HG02973 (cell line): ENCODE results near the gene PUS10.
A peak's percentile ranks its signal among the peaks of the same experiment; 100 is the strongest.
"Not testable (repeated sequence)": the region's sequence is repeated elsewhere in the genome, so short reads cannot be mapped to it uniquely, and the experiment has no call there.

Experiments
- ATAC-seq: cut with Tn5 transposase; IDR thresholded peaks from one replicate; pipeline ENCODE4 v1.9.1; 2021; ENCODE audit warnings: moderate library complexity; ENCODE audit not compliant: unreplicated experiment

Gene PUS10

DNA sequence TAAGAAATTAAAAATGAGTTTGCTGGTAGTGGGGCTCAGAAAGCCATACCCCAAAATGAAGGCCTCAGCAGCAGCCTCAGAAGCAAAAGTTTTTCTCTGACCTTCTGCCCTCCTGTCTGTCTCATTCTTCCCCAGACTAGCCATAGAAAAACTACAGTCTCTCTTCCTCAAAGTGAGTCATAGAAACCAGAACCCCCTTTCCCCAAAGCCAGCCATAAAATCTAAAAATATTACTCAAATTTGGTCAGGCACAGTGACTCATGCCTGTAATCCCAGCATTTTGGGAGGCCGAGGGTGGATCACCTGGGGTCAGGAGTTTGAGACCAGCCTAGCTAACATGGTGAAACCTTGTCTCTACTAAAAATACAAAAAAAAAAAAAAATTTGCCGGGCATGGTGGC is 5.8 kb downstream of the PUS10 start:
- ATAC-seq, result not testable (repeated sequence)

DNA sequence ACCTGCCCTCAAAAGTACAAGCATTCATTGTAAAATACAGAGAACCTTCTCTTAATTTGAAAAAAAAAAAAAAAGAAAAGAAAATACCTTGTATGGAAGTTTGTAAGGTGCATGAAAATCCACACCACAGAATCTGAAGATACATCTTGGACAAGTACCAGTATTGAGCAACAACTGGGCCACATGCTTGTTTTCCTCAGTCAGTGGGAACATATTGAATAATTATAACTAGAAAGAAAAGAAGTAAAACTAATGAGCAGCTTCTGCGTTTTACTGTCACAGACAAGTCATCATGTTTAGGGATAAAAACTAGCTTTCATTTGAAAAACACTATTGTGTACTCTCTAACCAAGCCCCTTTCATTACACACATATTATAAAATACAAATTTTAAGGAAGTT is 6.4 kb downstream of the PUS10 start:
- ATAC-seq, result no peak

DNA sequence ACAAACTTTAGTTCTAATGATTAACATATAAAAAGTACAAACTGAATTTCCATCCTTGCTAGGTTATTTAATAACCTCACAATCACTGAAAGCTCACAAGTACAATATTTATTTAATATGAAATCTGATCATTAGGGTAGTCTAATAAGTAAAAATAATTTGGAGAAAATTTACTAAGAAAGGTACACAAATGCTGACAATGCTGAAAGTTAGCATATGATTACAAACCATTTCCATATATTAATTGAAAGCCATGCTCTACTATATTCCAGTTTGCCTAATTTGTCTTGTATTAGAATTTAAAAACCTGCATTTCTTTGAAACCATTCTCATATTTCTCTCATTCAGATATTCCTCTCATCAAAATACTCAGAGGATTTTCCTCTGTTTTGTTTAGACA is 8.7 kb downstream of the PUS10 start:
- no peak for ATAC-seq

DNA sequence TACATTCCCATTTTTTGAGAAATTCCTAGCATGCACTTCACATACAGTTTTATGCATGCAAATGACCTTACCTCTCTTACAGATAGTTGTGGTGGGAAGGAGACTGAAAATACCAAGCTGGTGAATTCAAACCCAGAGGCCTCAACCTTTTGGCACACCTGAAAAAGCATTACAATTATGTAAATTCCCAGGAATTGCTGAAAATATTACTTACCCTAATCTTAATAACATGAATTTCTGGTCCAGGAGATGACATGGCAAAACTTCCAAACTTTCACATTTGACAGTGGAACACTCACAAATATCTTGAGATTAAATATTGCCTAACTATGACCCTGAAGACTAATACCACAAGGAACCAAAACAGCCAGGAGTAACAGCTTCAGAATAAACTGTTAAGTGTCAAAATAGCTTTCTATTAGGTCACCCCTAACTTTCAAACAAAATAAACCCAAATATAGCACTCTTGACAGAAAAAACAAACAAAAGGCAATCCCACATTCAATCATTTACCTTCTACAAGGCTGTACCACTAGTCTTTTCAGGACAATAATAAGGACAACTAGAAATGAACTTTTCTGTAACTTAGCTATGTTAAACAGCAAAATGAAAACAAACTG is 11.5 kb downstream of the PUS10 start:
- no peak for ATAC-seq

DNA sequence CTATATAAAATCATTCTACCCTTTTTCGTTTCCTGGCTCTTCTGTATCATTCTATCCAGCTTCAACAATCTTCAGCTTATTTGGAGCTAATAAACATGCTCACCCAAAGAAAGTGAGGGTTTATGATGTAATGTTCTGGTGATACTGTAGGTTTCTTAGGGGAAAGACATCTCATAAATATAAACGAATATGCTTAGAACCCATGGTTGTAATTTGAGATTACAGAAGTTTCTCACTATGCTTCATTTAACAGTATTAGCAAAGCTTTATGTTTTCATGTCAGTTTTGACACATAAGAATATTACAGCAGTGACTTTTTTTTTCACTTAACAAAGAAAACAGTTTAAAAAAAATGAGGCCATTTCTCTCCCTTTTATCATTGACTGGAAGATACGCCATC is 12.3 kb downstream of the PUS10 start:
- ATAC-seq, result no peak

DNA sequence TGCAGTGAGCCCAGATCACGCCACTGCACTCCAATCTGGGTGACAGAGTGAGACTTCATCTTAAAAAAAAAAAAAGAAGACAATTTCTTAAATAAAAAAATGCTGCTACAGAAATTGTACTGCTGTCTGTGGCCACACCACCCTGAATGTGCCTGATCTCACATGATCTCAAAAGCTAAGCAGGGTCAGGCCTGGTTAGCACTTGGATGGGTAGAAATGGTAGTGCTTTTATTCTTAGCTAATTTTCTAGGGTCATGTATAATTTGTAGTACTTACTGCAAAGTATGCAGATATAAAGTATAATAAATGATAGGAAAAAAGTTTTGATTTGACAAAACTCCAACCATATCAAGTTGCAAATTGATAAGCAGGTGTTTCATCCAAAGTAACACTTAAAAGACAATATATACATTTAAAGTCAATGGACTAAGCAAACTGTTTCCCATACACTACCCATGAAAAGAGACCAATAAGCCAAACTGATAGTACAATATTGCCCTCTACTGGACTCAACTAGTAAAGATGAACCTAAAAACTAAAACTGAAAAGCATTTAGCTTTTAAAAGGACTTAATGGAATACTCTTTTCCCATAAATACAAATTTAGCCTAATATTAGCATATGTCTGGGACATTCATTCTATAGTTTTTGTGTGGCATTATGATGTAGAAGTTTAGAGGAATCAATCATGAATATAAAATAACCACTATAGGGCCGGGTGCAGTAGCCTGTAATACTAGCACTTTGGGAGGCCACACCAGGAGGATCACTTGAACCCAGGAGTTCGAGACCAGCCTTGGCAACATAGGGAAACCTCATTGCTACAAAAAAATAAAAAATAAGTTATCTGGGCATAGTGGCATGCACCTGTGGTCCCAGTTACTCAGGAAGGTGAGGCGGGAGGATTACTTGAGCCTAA is 19.2 kb downstream of the PUS10 start:
- ATAC-seq, result peak; percentile 47

DNA sequence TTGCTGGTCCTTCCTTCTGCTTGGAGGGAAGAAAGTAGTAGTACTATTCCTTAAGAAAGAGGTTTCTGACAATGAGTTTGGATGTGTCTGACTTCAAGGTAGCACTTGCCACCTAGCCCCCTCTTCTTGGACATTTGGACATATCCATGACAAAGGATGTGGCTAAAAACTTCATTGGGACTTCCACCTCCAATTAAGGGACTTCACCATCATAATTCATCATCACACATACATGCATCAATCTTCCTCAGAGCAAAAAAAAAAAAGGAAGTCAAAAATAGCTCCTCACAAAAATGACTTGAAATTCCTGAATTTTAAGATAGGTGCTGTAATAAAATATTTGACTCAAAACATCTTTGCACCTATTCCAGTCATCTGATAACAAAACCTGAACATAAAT is 23.9 kb downstream of the PUS10 start:
- no peak for ATAC-seq

DNA sequence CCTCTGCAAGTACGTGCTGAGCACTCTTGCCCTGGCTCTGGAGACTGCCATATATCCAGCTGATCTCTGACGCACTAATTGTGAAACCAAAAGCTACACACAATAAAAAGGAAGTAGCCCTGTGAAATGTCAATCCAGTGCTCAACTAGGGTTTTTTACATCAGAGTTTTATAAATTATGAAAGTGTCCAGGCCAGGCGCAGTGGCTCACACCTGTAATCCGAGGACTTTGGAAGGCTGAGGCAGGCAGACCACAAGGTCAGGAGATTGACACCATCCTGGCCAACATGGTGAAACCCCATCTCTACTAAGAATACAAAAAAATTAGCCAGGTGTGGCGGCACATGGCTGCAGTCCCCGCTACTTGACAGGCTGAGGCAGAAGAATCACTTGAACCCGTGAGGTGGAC is 25.1 kb downstream of the PUS10 start:
- peak; percentile 97 for ATAC-seq

DNA sequence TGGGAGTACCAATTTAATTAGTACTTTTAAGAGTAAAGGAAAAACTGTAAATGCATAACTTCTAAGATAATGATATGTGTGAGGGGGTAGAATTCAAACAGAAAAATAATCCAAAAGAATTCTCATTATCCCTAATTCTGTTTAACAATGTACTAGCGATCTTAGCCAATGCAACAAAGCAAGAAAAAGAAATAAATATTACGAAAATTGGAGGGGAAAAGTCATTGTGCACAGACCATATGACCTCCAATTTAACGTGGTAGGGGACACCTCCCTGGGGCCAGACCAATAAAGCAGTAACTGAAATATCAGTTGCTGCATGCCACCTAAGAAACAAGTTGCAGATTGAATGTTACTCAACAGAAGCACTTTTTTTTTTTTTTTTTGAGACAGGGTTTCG is 26.4 kb downstream of the PUS10 start:
- ATAC-seq, result no peak

DNA sequence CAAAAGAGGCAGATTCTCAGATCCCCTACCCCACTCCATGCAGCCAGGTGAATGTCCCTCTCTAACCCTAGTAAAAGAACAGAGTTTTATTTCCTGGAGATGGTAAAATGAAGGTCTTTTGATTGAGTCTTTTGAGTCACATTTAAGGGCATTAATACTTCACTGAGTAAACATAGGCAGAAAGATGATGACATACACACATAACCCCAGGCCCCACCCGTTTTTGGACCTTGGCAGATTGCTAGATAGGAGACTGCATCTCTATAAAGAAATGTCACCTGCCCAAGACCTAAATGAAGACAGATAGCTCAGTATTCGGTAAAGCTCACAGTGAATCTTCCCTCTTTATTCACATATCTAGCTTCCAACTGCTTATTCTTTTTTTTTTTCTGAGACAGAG is 28.8 kb downstream of the PUS10 start:
- no peak for ATAC-seq

DNA sequence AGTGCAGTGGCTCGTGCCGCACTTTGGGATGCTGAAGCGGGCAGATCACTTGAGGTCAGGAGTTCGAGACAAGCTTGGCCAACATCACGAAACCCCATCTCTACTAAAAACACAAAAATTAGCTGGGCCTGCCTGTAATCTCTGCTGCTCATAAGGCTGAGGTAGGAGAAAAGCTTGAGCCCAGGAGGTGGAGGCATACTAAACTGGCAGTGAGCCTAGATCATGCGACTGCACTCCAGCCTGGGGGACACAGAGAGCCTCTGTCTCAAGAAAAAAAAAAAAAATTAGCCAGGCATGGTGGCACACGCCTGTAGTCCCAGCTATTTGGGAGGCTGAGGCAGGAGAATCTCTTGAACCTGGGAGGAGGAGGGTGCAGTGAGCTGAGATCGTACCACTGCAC is 30.4 kb downstream of the PUS10 start:
- not testable (repeated sequence) for ATAC-seq

DNA sequence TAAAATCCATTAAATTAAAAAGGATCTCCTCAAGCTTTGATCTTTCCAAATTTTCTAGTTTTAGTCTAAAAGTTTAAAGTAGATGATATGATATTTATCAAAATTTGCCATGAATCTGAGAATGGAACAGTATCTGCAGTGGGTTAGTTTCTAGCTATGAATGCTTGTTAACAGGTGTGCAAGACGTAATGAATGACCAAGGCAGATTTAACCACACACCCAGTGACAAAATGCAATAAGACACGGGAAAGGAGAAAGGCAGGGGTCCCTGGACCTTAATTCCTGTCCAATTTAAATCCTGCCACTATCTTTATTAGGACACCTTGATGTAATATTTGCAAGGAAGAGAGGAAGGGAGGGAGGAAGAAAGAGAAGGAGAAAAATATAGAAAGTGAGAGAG is 31.0 kb downstream of the PUS10 start:
- ATAC-seq, result no peak

DNA sequence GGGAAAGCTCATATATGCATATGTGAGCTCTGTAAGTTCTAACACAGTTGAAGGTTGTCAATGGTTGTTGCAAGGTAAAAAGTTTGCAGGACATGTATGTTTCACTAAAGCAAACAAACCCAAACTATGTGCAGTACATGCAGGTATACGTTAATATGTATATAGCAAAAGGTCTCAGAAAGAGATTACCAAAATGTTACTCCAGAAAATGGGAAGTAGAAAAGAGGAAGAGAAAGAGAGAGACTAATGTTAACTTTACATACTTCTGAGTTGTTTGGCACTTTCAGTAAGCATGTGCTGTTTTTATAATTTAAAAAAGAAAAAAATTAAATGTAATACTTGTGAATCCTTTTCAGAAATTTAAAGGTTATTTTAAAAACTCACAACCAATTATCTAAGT is 33.3 kb downstream of the PUS10 start:
- ATAC-seq, result peak; percentile 49

DNA sequence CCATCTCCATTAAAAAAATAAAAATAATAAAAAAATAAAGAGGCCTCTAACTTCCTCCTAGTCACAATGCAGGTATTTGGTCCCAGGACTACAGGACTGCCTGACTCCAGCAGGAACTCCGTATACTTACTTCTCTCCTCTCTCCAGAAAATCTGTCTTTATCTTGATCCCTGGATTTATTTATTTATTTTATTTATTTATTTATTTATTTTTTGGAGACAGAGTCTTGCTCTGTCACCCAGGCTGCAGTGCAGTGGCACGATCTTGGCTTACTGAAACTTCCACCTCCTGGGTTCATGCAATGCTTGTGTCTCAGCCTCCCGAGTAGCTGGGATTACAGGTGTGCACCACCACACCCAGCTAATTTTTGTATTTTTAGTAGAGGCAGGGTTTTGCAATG is 36.0 kb downstream of the PUS10 start:
- not testable (repeated sequence) for ATAC-seq

DNA sequence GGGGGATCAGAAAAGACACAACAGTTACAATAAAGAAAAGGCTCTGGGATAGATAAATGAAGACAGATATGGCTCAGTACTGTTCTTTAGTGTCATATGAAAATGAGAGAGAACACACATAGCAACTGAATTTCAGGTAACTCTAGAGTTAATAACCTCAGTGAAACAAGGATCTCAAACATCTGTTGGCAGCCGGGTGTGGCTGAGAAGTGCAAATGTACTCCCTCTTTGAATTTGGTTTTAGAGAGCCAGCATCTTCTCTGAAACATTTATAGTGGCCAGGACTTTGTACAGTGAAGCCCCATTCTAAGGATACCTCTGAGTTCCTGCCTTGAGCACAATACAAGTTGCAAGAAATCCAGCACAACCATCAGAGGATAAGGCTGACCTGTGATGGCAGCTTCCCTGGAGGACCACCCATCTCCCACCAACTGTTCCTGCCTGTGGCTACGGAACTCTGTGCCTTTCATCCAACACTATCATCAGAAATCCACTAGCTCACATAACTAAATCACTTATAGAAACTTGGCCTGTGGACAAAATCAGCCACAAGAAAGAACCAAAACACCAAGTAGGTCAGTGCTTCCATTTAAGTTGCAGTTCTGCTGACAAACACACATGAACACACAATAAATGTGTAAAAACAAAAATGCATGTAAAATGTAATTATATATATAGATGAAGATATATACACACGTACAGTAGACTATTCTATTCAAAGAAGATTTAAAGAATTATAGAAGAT is 37.8 kb downstream of the PUS10 start:
- peak; percentile 38 for ATAC-seq

DNA sequence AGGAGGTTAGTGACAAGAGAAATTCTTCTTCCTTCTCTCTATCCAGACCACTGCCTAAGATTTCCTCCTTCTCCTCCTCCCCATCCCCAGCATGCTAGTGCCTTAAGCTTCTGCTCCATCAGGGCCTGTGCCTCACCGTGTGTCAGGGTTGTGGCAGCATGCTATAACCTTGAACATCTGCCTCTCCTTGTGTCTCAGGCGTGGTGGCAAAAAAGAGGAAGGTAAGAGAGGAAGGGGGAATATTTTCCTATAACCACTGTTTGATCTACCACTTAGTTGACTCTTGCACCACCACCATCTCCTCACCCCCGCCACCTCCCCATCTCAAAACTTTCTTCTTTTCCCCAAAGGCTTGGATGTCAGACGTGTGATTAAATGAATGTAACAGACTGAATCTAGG is 38.8 kb downstream of the PUS10 start:
- ATAC-seq, result no peak

DNA sequence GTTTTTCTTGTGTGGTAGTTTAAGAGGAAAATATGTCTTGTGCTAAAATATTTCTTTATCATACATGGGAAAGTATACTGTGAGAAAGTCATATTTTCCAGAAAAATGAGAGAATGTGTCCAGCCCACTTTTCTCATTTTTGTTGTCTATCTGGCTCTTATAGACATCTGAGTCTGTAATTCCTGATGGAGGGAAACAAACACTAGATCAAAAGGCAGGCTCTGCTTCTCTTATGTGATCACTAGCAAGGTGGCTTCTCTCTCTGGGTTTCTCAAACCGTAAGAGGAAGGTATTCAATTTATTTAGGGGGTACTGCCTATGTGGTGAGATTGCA is 40.5 kb downstream of the PUS10 start:
- ATAC-seq, result no peak

DNA sequence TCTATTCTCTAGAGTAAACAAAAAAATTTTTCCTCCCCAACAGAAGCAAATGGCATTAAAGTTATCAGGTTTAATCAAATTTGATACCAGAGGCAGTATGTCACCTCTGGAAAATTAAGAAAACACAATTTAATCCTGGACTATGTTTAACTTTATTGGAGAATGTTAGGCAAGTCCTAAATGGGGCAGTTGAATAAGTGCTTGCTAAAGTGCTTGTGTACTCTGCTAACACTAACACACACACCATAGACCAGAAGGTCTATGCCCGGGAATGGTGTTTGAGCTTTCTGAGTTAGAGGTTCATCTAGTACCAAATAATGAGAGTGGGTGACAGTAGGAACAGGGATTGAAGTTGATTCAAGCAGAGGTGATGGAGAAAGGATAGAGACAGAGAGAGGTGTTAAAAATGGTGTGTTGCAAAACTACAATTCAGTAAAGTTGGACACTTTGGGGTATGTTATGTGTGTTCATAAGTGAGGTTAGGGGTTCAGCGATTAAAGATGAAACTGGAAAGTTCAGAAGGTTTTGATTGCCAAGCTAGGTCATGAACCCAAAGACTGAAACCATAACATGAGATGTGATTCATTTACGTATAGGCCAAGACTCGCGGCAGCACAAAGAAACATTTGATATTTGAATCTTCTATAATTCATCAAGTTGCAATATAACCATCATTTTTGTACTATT is 41.0 kb downstream of the PUS10 start:
- peak; percentile 62 for ATAC-seq

DNA sequence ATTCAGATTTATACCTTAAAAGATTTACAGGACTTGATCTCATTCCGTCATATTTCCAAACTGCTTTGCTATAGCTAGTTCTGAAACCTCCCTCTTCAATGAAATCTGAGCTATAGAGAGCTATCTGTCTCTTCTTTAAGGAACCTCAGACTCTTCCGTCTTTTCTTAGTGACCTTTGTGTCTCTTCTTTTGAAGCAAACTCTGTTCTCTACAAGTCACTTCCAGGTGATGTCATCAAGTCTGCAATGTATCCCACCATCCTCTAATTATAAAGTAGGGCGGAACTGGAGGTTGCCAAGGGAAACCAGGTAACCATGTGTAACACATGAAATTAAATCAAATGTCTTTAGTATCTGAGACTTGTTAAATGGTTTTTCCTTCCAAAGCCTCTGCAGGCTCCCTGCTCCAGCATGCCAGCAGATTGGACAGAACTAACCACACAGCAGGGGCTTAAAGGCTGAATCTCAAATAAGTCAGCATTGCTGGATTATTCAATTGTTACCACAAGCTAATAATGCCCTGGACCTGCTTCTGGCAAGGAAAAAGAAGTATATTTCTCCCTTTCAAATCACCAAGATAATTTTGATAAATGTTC is 41.7 kb downstream of the PUS10 start:
- ATAC-seq, result no peak

DNA sequence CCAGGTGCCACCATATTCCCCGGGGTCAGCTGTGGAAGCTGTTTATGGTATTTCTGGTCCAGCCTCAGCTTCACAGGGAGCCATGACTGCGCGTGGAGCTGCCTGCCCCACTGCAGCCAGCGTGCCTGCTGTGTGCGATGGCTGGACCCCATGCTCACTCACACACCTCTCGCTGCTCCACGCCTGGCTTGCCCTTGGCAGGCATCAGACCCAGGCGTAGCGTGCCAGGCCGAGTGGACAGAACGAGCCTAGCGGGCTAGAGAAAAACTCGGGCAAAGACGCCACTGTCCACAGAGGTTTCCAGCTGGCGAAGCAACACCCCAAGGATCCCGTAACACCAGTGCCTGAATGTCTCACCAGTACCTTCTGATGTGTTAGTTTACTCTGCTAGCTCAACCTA is 43.4 kb downstream of the PUS10 start:
- ATAC-seq, result no peak

DNA sequence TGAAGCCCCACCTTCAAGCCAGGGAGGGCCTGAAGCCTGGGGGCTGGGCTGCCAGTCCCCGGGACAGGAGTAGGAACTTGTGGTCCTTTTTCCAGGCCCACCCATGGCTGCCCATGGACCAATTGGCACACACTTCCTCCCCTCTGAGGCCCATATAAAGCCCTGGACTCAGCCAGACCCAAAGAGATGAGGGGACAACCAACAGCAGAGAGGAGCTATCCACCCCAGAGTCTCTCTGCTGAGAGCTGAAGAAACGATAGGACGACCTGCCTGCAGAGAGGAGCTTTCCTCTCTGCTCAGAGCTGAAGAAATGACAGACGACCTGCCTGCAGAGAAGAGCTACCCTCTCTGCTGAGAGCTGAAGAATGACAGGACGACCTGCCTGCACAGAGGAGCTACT is 44.4 kb downstream of the PUS10 start:
- ATAC-seq, result no peak
